ENCODE data around the gene GRAMD1B. TPM values are rescaled to one million over a fixed set of nuclear protein-coding genes. Genes with fewer than 3 reads are reported as not detected.

Gene GRAMD1B
- total RNA-seq, 6 donors from 2014 or later: 5.8 to 132 (median 10.1) TPM

- 62 to 67% methylated on average over 6 of the region's 6 CpGs for WGBS, 2 donors
- no peak for DNase-seq
These were observed 64.4 kb downstream of the GRAMD1B start for GRCh38 chr11:123494195-123495050.

GRCh38 chr11:123504401-123504800 is 74.3 kb downstream of the GRAMD1B start:
- DNase-seq: no peak
- Histone ChIP-seq H3K36me3 (no peaks in the 10 kb centered on the region), H3K4me3 (no peak overlapping the region), H3K4me1 (no peaks in the 10 kb centered on the region), H3K9me3 (no peaks in the 10 kb centered on the region), H3K27ac (no peak overlapping the region), H3K27me3 (no peaks in the 10 kb centered on the region)
- WGBS, 2 donors: 76 to 88% methylated on average over 5 of the region's 5 CpGs
- no peak for TF ChIP-seq EP300 (IDR thresholded peaks at IDR 0.05)
- TF ChIP-seq CTCF (IDR thresholded peaks at IDR 0.05): no peak
- TF ChIP-seq POLR2AphosphoS5 (IDR thresholded peaks at IDR 0.05): no peak
- TF ChIP-seq POLR2A (IDR thresholded peaks at IDR 0.05): no peak
- no peak for ATAC-seq (ENCODE audit: low FRiP score in 2 of 2)

More at GRCh38 chr11:123494195-123495050, 64.4 kb downstream of the GRAMD1B start:
- no peaks in the 10 kb centered on the region for H3K27me3 ChIP-seq
- H3K9me3 ChIP-seq: no peaks in the 10 kb centered on the region
- H3K36me3 ChIP-seq: no peaks in the 10 kb centered on the region
- TF ChIP-seq EP300 (IDR thresholded peaks at IDR 0.05): no peak
- TF ChIP-seq CTCF (IDR thresholded peaks at IDR 0.05): no peak
- TF ChIP-seq POLR2A (IDR thresholded peaks at IDR 0.05): no peak
- no peak for TF ChIP-seq POLR2AphosphoS5 (IDR thresholded peaks at IDR 0.05)
- no peaks in the 10 kb centered on the region for H3K4me1 ChIP-seq
- ATAC-seq (ENCODE audit: low FRiP score in 2 of 2): no peak
- H3K4me3 ChIP-seq: no peak overlapping the region
- no peak overlapping the region for H3K27ac ChIP-seq

GRCh38 chr11:123505546-123506299 is 75.7 kb downstream of the GRAMD1B start:
- Histone ChIP-seq H3K27me3 (no peaks in the 10 kb centered on the region), H3K27ac (no peak overlapping the region), H3K36me3 (no peaks in the 10 kb centered on the region), H3K9me3 (no peaks in the 10 kb centered on the region), H3K4me1 (no peaks in the 10 kb centered on the region), H3K4me3 (no peak overlapping the region)
- ATAC-seq (ENCODE audit: low FRiP score in 2 of 2) (no peak), DNase-seq (no peak)
- WGBS, 2 donors: 59 to 64% methylated on average over 6 of the region's 6 CpGs
- TF ChIP-seq CTCF (IDR thresholded peaks at IDR 0.05) (no peak), EP300 (IDR thresholded peaks at IDR 0.05) (no peak), POLR2AphosphoS5 (IDR thresholded peaks at IDR 0.05) (no peak), POLR2A (IDR thresholded peaks at IDR 0.05) (no peak)

GRCh38 chr11:123507043-123507442 is 77.0 kb downstream of the GRAMD1B start:
- TF ChIP-seq CTCF (IDR thresholded peaks at IDR 0.05) (no peak), EP300 (IDR thresholded peaks at IDR 0.05) (no peak), POLR2A (IDR thresholded peaks at IDR 0.05) (no peak), POLR2AphosphoS5 (IDR thresholded peaks at IDR 0.05) (no peak)
- Histone ChIP-seq H3K9me3 (no peaks in the 10 kb centered on the region), H3K27ac (no peak overlapping the region), H3K27me3 (no peaks in the 10 kb centered on the region), H3K4me3 (no peak overlapping the region), H3K4me1 (no peaks in the 10 kb centered on the region), H3K36me3 (no peaks in the 10 kb centered on the region)
- 72 to 73% methylated on average over 1 of the region's 1 CpG for WGBS, 2 donors
- ATAC-seq (ENCODE audit: low FRiP score in 2 of 2): no peak
- no peak for DNase-seq
